Suppressor macrophage treated with lipopolysaccharide for 1 hour (primary cell): ENCODE data around the gene BMP8A.
"Not testable (repeated sequence)": the region's sequence is repeated elsewhere in the genome, so short reads cannot be mapped to it uniquely, and the experiment has no call there.

Source experiments
- DNase-seq, 3 donors: peaks; one replicate each; pipeline ENCODE4 v3.0.0-alpha.2; 2020 to 2022

Gene BMP8A

DNA sequence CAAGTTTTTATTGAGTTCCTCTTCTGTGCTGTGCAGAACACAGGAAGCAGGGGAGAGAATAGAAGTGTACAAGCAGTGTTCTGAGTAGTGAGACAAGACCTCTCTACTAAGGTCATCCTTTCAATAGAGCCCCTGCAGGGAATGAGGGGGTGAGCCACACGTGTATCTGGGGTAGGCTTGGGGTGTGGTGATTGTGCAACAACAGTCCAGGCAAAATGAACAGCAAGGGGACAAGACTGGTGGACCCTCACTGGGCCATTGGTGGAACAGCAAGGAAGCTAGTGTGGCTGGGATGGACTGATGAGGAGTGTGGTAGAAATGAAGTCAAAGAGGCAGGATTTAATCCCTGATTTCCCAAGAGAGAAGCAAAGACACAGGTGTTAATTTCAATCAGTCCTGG is 8.2 kb upstream of the BMP8A start:
- DNase-seq: no peak

GRCh38 chr1:39484564-39484963 is 6.9 kb upstream of the BMP8A start:
- no peak for DNase-seq

GRCh38 chr1:39485046-39485803 is 6.2 kb upstream of the BMP8A start:
- DNase-seq: no peak

DNA sequence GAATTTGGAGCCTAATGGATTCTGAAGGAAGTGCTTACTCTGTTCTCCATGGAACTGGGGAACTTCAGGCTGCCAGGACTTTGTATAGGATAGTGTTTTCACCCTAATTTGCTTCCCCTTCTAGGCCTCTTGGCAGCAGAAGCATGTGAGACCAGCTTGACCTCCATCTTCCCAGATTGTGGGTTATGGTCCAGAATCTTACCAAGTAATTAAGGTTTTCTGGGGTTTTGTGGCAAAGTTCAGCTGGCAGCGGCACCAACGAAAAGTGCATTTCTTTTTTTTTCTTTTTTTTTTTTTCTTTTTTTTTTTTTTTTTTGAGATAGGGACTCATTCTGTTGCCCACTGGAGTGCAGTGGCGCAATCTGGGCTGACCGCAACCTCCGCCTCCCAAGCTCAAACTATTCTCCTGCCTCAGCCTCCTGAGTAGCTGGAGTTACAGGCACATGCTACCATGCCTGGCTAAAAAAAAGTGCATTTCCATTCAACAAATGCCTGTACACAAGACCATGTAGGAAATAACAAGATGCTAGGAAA is 3.4 kb upstream of the BMP8A start:
- DNase-seq: no peak

GRCh38 chr1:39488793-39489566 is 2.5 kb upstream of the BMP8A start:
- peak; percentile 35 to 63 (median 59) for DNase-seq

- no peak for DNase-seq
These were observed 1.7 kb upstream of the BMP8A start for GRCh38 chr1:39489567-39490239.

DNA sequence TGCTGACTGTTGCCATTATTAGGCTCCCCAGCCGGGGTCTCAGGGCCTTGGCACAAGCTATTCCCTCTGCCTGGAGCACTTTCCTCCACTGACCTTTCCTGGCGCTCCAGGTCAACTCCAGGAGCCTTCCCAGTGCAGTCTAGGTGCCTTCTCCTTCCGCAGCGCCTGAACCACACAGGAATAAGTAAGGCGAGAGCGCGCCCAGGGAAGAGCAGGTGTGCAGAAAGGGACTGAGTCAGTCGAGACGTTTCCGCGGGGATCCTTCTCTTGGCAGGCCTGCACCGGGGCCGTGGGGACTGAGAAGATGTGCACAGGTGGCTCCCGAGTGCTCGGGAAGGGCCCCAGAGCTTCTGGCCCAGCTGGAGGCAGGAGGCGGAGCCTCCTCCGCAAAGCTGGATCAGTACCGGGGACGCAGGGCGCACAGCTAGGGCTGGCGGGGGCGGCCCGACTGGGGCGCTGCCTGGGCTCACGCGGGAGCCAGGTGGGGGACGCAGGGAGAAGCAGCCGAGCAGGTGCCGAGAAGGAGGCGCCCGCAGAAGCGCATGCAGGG is 765 bp upstream of the BMP8A start:
- no peak for DNase-seq

GRCh38 chr1:39492118-39493042 is 944 bp downstream of the BMP8A start:
- not testable (repeated sequence) for DNase-seq

- DNase-seq: not testable (repeated sequence)
These were observed 1.8 kb downstream of the BMP8A start for GRCh38 chr1:39493043-39493810.

DNA sequence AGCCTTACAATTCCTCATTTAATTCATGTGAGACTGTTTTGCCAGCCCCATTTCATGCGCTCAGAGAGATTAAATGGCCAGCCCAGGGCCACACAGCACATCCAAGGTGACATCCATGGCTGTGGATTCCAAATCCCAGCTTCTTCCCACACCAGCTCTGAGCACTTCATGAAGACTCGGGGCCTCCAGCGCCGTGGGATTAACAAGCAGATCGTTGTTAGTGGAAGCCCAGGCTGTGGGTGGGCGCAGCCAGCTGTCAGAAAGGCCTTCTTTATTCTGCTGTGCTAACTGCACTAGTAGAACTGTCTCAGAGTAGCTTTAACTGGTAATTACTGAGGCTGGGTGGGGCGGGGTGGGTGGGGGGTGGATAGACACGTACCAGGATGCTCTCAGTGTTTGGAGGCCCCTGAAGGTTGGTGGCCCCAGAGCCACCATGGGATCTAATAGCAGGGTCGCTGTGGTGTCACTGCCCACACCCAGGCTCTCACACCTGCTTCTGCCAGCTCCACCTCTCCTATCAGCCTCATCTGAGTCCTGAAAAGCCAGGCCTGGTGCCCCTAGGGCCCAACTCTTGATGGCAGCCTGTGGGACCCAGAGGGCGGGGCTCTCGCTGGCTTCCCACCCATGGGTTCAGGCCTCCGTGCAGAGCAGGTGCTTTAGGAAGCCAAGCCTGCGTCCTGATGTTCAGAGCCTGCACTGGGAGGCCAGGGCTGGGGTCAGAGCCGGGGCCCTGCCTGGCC is 3.4 kb downstream of the BMP8A start:
- DNase-seq: no peak

GRCh38 chr1:39496520-39496919 is 5.1 kb downstream of the BMP8A start:
- not testable (repeated sequence) for DNase-seq

GRCh38 chr1:39497585-39497984 is 6.1 kb downstream of the BMP8A start:
- no peak for DNase-seq

DNA sequence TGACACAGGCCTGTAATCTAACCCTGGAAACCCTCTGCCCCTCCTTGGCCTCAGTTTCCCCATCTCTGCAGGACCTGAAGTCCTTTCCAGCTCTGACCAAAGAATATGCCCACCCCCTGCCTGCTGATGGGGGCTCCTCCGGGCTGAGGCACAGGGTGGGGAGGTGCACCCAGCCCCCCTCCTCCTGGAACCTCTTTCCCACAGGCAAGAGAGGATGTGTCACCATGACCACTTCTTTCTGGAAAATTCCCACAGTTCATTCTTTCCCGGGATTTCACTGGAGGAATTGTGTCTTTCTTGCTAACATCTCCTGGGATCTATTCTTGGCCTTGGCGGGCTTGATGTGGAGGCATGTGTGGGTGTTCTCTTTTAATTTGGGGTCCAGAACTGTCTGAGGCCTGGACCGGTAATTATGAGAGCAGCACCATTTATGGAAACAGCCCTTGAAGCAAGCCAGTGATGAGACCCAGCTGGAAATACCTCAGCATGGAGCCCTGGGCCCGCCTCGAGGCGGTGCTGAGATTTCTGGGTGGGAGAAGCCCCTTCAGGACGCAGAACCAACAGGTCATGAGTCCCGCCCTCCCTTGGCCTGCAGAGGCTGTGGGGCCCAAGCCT is 6.8 kb downstream of the BMP8A start:
- not testable (repeated sequence) for DNase-seq

DNA sequence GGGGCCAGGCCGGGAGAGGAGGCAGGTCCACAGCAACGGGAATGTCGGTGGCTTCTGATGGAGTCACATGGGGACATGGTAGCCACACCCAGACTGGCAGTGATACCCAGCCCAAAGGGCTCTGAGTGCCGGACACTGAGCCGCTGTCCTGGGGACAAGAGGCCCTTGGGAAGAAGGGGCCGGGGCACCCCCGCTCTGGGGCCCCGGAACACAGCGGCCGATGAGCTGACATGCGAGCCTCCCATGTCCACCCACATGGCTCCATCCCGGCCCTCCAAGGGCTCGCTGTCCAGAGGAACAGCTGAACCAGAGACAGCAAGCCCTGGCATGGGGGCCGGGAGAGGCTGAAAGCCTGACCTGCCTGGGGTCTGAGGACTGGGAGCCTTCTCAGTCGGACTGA is 7.4 kb downstream of the BMP8A start:
- not testable (repeated sequence) for DNase-seq

- no peak for DNase-seq
These were observed 8.2 kb downstream of the BMP8A start for GRCh38 chr1:39499668-39500067.

GRCh38 chr1:39500862-39501389 is 9.5 kb downstream of the BMP8A start:
- no peak for DNase-seq

GRCh38 chr1:39501666-39502065 is 10.2 kb downstream of the BMP8A start:
- peak in 1 of 3 donors; percentile 41 for DNase-seq

DNA sequence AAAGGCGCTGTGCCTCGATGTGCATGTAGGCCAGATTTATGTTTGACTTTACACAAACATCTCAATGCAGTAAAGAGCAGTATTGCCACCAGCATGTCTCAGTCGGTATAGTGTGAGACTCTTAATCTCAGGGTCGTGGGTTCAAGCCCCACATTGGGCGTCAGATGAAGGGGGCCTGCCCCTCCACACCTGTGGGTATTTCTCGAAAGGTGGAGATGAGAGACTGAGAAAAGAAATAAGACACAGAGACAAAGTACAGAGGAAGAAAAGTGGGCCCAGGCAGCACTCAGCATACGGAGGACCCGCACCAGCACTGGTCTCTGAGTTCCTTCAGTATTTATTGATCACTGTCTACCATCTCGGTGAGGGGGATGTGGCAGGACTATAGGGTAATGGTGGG is 13.0 kb downstream of the BMP8A start:
- DNase-seq: not testable (repeated sequence)

DNA sequence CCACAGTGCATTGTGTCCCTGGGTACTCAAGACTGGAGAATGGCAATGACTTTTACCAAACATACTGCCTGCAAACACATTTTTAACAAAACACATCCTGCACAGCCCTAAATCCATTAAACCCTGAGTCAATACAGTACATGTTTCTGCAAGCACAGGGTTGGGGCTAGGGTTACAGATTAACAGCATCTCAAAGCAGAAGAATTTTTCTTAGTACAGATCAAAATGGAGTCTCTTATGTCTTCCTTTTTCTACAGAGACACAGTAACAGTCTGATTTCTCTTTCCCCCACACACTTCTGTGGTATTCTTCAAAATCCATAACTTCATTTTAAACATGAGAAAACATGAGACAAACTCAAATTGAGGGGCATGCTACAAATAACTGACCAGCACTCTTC is 13.9 kb downstream of the BMP8A start:
- no peak for DNase-seq
